ENCODE measurements around the gene TMEM163. TPM values are rescaled to one million over a fixed set of nuclear protein-coding genes. Genes with fewer than 3 reads are reported as not detected.

Gene TMEM163
- total RNA-seq, 1 experiment from 2014 or later: 0.94 TPM

- TF ChIP-seq, protein P1, sequence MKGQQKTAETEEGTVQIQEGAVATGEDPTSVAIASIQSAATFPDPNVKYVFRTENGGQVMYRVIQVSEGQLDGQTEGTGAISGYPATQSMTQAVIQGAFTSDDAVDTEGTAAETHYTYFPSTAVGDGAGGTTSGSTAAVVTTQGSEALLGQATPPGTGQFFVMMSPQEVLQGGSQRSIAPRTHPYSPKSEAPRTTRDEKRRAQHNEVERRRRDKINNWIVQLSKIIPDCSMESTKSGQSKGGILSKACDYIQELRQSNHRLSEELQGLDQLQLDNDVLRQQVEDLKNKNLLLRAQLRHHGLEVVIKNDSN (CRISPR knock-in tag; IDR thresholded peaks at IDR 0.05): no peak
Measured at GRCh38 chr2:134694411-134694810, 24.4 kb downstream of the TMEM163 start (continued).

- POLR2A ChIA-PET: no interaction called here
- Mint-ChIP-seq H3K27me3 (ENCODE audit: low read depth) (no peaks in the 10 kb centered on the region), H3K4me3 (no peak overlapping the region), H3K36me3 (no peaks in the 10 kb centered on the region), H3K27ac (no peak overlapping the region), H3K9me3 (no peaks in the 10 kb centered on the region), H3K4me1 (no peaks in the 10 kb centered on the region)
- TF ChIP-seq, protein P2, sequence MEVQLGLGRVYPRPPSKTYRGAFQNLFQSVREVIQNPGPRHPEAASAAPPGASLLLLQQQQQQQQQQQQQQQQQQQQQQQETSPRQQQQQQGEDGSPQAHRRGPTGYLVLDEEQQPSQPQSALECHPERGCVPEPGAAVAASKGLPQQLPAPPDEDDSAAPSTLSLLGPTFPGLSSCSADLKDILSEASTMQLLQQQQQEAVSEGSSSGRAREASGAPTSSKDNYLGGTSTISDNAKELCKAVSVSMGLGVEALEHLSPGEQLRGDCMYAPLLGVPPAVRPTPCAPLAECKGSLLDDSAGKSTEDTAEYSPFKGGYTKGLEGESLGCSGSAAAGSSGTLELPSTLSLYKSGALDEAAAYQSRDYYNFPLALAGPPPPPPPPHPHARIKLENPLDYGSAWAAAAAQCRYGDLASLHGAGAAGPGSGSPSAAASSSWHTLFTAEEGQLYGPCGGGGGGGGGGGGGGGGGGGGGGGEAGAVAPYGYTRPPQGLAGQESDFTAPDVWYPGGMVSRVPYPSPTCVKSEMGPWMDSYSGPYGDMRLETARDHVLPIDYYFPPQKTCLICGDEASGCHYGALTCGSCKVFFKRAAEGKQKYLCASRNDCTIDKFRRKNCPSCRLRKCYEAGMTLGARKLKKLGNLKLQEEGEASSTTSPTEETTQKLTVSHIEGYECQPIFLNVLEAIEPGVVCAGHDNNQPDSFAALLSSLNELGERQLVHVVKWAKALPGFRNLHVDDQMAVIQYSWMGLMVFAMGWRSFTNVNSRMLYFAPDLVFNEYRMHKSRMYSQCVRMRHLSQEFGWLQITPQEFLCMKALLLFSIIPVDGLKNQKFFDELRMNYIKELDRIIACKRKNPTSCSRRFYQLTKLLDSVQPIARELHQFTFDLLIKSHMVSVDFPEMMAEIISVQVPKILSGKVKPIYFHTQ (CRISPR knock-in tag; IDR thresholded peaks at IDR 0.05): no peak
- TF ChIP-seq ZNF219 (CRISPR knock-in tag; IDR thresholded peaks at IDR 0.05; ENCODE audit: borderline replicate concordance) (no peak), SMAD4 (CRISPR knock-in tag; IDR thresholded peaks at IDR 0.05) (no peak), JAZF1 (CRISPR knock-in tag; IDR thresholded peaks at IDR 0.05) (no peak), ELF4 (CRISPR knock-in tag; IDR thresholded peaks at IDR 0.05; ENCODE audit: low read depth) (no peak), PRRX2 (CRISPR knock-in tag; IDR thresholded peaks at IDR 0.05) (no peak), ZNF232 (CRISPR knock-in tag; IDR thresholded peaks at IDR 0.05) (no peak), IRF2 (CRISPR knock-in tag; IDR thresholded peaks at IDR 0.05; ENCODE audit: borderline replicate concordance, low read depth) (no peak), ERG (CRISPR knock-in tag; IDR thresholded peaks at IDR 0.05) (no peak), ZNF138 (CRISPR knock-in tag; conservative IDR thresholded peaks at IDR 0.05) (no peak), CBFB (CRISPR knock-in tag; IDR thresholded peaks at IDR 0.05; ENCODE audit: low read depth) (no peak)
- TF ChIP-seq, protein P3, sequence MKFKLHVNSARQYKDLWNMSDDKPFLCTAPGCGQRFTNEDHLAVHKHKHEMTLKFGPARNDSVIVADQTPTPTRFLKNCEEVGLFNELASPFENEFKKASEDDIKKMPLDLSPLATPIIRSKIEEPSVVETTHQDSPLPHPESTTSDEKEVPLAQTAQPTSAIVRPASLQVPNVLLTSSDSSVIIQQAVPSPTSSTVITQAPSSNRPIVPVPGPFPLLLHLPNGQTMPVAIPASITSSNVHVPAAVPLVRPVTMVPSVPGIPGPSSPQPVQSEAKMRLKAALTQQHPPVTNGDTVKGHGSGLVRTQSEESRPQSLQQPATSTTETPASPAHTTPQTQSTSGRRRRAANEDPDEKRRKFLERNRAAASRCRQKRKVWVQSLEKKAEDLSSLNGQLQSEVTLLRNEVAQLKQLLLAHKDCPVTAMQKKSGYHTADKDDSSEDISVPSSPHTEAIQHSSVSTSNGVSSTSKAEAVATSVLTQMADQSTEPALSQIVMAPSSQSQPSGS (CRISPR knock-in tag; IDR thresholded peaks at IDR 0.05; ENCODE audit: borderline replicate concordance, low read depth): no peak
- TF ChIP-seq, protein P4, sequence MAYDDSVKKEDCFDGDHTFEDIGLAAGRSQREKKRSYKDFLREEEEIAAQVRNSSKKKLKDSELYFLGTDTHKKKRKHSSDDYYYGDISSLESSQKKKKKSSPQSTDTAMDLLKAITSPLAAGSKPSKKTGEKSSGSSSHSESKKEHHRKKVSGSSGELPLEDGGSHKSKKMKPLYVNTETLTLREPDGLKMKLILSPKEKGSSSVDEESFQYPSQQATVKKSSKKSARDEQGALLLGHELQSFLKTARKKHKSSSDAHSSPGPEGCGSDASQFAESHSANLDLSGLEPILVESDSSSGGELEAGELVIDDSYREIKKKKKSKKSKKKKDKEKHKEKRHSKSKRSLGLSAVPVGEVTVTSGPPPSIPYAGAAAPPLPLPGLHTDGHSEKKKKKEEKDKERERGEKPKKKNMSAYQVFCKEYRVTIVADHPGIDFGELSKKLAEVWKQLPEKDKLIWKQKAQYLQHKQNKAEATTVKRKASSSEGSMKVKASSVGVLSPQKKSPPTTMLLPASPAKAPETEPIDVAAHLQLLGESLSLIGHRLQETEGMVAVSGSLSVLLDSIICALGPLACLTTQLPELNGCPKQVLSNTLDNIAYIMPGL (CRISPR knock-in tag; IDR thresholded peaks at IDR 0.05): no peak
- TF ChIP-seq, protein P5, sequence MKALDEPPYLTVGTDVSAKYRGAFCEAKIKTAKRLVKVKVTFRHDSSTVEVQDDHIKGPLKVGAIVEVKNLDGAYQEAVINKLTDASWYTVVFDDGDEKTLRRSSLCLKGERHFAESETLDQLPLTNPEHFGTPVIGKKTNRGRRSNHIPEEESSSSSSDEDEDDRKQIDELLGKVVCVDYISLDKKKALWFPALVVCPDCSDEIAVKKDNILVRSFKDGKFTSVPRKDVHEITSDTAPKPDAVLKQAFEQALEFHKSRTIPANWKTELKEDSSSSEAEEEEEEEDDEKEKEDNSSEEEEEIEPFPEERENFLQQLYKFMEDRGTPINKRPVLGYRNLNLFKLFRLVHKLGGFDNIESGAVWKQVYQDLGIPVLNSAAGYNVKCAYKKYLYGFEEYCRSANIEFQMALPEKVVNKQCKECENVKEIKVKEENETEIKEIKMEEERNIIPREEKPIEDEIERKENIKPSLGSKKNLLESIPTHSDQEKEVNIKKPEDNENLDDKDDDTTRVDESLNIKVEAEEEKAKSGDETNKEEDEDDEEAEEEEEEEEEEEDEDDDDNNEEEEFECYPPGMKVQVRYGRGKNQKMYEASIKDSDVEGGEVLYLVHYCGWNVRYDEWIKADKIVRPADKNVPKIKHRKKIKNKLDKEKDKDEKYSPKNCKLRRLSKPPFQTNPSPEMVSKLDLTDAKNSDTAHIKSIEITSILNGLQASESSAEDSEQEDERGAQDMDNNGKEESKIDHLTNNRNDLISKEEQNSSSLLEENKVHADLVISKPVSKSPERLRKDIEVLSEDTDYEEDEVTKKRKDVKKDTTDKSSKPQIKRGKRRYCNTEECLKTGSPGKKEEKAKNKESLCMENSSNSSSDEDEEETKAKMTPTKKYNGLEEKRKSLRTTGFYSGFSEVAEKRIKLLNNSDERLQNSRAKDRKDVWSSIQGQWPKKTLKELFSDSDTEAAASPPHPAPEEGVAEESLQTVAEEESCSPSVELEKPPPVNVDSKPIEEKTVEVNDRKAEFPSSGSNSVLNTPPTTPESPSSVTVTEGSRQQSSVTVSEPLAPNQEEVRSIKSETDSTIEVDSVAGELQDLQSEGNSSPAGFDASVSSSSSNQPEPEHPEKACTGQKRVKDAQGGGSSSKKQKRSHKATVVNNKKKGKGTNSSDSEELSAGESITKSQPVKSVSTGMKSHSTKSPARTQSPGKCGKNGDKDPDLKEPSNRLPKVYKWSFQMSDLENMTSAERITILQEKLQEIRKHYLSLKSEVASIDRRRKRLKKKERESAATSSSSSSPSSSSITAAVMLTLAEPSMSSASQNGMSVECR (CRISPR knock-in tag; IDR thresholded peaks at IDR 0.05; ENCODE audit: borderline replicate concordance): no peak
- CTCF ChIA-PET: no interaction called here
- no peak for DNase-seq (ENCODE audit: low spot score)
- ATAC-seq: no peak
Measured at GRCh38 chr2:134693359-134694330, 25.2 kb downstream of the TMEM163 start.

Data from WTC11 (cell line).